ENCODE measurements around the gene LIPE.

DNA sequence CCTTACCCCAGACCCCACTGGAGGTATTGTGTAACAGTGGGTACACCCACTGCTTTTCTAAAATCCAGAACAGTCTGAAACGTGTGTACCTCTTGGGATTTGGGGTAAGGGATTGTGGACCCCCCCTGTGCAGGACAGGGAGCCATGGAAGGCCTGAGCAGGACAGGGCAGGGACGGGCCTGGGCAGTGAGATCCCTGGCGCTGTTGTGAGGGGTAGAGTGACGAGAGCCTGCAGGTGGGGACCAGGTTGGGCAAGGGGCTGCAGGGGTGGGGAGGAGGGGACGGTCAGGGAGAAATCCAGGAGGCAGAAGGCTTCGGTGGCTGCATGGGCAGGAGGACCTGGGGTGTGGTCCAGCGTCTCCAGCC is 65.7 kb downstream of the LIPE start:
- TF ChIP-seq, protein P1, sequence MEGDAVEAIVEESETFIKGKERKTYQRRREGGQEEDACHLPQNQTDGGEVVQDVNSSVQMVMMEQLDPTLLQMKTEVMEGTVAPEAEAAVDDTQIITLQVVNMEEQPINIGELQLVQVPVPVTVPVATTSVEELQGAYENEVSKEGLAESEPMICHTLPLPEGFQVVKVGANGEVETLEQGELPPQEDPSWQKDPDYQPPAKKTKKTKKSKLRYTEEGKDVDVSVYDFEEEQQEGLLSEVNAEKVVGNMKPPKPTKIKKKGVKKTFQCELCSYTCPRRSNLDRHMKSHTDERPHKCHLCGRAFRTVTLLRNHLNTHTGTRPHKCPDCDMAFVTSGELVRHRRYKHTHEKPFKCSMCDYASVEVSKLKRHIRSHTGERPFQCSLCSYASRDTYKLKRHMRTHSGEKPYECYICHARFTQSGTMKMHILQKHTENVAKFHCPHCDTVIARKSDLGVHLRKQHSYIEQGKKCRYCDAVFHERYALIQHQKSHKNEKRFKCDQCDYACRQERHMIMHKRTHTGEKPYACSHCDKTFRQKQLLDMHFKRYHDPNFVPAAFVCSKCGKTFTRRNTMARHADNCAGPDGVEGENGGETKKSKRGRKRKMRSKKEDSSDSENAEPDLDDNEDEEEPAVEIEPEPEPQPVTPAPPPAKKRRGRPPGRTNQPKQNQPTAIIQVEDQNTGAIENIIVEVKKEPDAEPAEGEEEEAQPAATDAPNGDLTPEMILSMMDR (IDR thresholded peaks at IDR 0.05) = no peak
- no peak for TF ChIP-seq EP300 (IDR thresholded peaks at IDR 0.05)
